HCT116 (cell line): ENCODE measurements around the gene FNDC3A. TPM values are rescaled to one million over a fixed set of nuclear protein-coding genes. Genes with fewer than 3 reads are reported as not detected.

Experiments
- total RNA-seq: library from RNA; stranded (reverse); gene quantifications from one replicate; pipeline ENCODE4 v1.2.1, GENCODE V29; 2021; ENCODE audit not compliant: unreplicated experiment

FNDC3A gene
- total RNA-seq, 1 experiment from 2014 or later = 30.5 TPM

Other genes starting within 250 kb of the FNDC3A start
- not detected for gene MLNR, start 244.4 kb downstream of the FNDC3A start, total RNA-seq